Brain pericyte (primary cell): ENCODE data around the gene CBFA2T3.

Experiments used
- DNase-seq: peaks from one replicate; pipeline ENCODE4 v3.0.0-alpha.2; 2012; ENCODE audit warnings: low read depth, low spot score

Gene CBFA2T3

GRCh38 chr16:88976366-88977017, 515 bp downstream of the CBFA2T3 start:
- DNase-seq, result no peak

GRCh38 chr16:88975511-88976061, 1.4 kb downstream of the CBFA2T3 start:
- DNase-seq, result no peak

- no peak for DNase-seq
Measured at GRCh38 chr16:88974916-88975215, 2.1 kb downstream of the CBFA2T3 start.

- DNase-seq, result no peak
Measured at GRCh38 chr16:88974080-88974915, 2.7 kb downstream of the CBFA2T3 start.

GRCh38 chr16:88973415-88974050, 3.5 kb downstream of the CBFA2T3 start:
- no peak for DNase-seq

- no peak for DNase-seq
Measured at GRCh38 chr16:88973007-88973410, 4.0 kb downstream of the CBFA2T3 start.

GRCh38 chr16:88972349-88972748, 4.7 kb downstream of the CBFA2T3 start:
- DNase-seq, result no peak

GRCh38 chr16:88971371-88972097, 5.5 kb downstream of the CBFA2T3 start:
- no peak for DNase-seq

- no peak for DNase-seq
Measured at GRCh38 chr16:88970539-88971065, 6.4 kb downstream of the CBFA2T3 start.

GRCh38 chr16:88970050-88970449, 7.0 kb downstream of the CBFA2T3 start:
- DNase-seq, result no peak

GRCh38 chr16:88969361-88969831, 7.6 kb downstream of the CBFA2T3 start:
- DNase-seq, result no peak

- no peak for DNase-seq
Measured at GRCh38 chr16:88968589-88969280, 8.3 kb downstream of the CBFA2T3 start.

- no peak for DNase-seq
Measured at GRCh38 chr16:88967830-88968588, 9.0 kb downstream of the CBFA2T3 start.

GRCh38 chr16:88966986-88967829, 9.8 kb downstream of the CBFA2T3 start:
- DNase-seq, result no peak

GRCh38 chr16:88965826-88966480, 11.1 kb downstream of the CBFA2T3 start:
- DNase-seq, result no peak

- no peak for DNase-seq
Measured at GRCh38 chr16:88965411-88965810, 11.6 kb downstream of the CBFA2T3 start.

GRCh38 chr16:88964636-88965035, 12.4 kb downstream of the CBFA2T3 start:
- DNase-seq, result no peak

- DNase-seq, result no peak
Measured at GRCh38 chr16:88963583-88963982, 13.4 kb downstream of the CBFA2T3 start.
